DMS114 treated with DMSO at 0.1 percent for 48 hours (cell line): ENCODE measurements around the gene HPGDS.

Experiments used
- DNase-seq: peaks from one replicate; lab custom pipeline; 2025; ENCODE audit not compliant: unreplicated experiment; lab: John Stamatoyannopoulos, UW

Gene HPGDS

GRCh38 chr4:94262163-94263016 lies 80.2 kb downstream of the HPGDS start:
- no peak for DNase-seq

GRCh38 chr4:94256828-94257227 lies 85.8 kb downstream of the HPGDS start:
- DNase-seq: no peak

DNA sequence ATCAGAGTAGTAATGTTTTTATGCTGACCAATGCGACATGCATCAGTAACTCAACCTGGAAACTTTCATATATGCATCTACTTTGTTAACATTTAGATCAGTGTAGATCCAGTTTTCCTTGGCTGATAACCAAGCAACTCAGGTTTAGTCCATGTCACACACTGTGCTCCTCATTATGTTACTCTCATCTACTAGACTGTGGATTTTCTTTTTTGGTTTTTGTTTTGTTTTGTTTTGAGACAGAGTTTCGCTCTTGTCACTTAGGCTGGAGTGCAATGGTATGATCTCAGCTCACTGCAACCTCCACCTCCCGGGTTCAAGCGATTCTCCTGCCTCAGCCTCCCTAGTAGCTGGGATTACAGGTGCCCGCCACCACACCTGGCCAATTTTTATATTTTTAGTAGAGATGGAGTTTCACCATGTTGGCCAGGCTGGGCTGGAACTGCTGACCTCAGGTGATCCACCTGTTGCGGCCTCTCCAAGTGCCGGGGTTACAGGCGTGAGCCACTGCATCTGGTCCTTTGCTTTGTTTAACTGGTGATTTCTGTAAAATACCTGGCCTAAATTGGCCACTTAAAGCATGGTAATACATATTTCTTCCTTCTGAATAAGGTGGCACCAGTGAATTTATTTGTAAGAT lies 86.4 kb downstream of the HPGDS start:
- DNase-seq: no peak

GRCh38 chr4:94253036-94253435 lies 89.6 kb downstream of the HPGDS start:
- DNase-seq: no peak

DNA sequence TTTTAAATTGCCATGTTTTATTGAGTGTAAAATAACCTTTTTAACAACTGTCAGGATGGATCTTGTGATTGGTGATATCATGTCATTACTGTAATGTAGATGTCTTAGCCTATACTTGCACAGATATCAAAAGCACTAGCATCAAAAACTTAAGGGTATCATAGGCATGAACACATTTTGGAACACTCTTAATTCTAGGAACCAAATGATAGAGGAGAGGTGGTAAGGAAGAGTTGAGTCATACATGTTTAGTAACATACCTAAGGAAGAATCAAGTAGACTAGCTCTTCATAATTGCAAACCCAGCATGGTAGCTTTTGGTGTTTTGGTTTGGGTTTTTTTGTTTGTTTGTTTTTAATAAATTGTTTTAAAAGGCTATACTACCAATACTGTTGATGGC lies 91.5 kb downstream of the HPGDS start:
- no peak for DNase-seq
